ENCODE measurements around the gene TLR1.
A peak's percentile ranks its signal among the peaks of the same experiment; 100 is the strongest.
"Not testable (repeated sequence)": the region's sequence is repeated elsewhere in the genome, so short reads cannot be mapped to it uniquely, and the experiment has no call there.

Gene TLR1

DNA sequence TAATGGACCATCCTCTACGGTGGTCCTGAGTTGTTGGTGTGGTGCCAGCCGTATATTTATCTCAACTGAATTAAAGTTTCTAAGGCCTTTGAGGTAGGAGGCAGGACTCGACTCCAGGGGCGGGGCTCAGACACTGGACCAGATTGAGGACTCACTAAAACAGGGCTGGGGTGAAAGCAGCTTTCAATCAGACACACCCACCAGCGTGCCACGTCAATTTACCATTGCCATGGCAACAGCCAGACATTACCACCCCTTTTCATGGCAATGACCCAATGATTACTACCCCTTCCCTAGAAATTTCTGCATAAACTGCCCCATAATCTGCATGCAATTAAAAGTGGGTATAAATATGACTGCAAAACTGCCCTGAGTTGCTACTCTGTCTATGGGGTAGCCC is 6.7 kb upstream of the TLR1 start:
- DNase-seq (ENCODE audit: low read depth, low spot score), result no peak
- H3K27ac ChIP-seq, result no peak overlapping the region

DNA sequence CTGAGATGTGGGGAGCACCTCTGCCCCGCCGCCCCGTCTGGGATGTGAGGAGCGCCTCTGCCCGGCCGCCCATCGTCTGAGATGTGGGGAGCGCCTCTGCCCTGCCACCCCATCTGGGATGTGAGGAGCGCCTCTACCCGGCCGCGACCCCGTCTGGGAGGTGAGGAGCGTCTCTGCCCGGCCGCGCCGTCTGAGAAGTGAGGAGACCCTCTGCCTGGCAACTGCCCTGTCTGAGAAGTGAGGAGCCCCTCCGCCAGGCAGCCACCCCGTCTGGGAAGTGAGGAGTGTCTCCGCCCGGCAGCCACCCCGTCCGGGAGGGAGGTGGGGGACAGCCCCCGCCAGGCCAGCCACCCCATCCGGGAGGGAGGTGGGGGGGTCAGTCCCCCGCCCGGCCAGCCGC is 2.9 kb upstream of the TLR1 start:
- DNase-seq (ENCODE audit: low read depth, low spot score); H3K27ac ChIP-seq: not testable (repeated sequence)

DNA sequence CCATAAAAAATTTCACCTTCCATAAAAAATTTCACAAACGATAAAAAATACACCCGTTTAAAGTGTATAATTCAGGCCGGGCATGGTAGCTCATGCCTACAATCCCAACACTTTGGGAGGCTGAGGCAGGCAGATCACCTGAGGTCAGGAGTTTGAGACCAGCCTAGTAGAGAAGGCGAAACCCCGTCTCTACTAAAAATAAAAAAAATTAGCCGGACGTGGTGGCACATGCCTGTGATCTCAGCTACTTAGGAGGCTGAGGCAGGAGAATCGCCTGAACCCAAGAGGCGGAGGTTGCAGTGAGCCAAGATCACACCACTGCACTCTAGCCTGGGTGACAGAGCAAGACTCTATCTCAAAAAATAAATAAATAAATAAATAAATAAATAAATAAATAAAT is 1.7 kb upstream of the TLR1 start:
- not testable (repeated sequence) for DNase-seq (ENCODE audit: low read depth, low spot score)

DNA sequence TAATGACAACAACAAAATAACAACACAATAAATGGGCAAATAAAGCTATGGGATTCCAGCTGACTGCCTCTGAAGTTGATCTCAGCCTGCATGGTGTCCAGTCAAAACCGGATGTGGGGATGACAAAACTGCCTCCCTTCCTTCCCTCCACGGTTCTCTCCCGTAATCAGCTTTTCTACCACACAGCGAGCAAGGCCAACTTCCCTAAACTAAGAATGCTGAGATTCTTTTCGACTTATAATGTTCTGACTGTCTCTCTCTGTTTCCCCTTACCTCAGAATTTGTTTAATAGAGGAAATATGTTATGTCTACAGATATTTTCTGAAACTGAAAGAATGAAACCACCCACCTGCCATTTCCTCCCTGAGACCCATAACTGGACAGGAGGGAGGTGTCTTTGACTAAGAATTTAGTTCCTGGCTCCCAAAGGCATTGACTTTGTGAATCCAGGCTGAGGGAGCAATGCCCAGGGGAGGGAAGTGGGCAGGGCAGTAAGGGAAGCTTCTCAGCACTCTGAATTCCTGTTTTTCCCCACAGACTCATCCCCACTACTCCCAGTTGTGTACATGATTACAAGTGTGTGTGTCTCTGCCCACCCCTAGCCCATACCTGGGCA is 1.0 kb upstream of the TLR1 start:
- H3K27ac ChIP-seq, result peak overlapping the region; percentile 17
- DNase-seq (ENCODE audit: low read depth, low spot score), result no peak

More for the DNA sequence above, 1.7 kb upstream of the TLR1 start:
- not testable (repeated sequence) for H3K27ac ChIP-seq

DNA sequence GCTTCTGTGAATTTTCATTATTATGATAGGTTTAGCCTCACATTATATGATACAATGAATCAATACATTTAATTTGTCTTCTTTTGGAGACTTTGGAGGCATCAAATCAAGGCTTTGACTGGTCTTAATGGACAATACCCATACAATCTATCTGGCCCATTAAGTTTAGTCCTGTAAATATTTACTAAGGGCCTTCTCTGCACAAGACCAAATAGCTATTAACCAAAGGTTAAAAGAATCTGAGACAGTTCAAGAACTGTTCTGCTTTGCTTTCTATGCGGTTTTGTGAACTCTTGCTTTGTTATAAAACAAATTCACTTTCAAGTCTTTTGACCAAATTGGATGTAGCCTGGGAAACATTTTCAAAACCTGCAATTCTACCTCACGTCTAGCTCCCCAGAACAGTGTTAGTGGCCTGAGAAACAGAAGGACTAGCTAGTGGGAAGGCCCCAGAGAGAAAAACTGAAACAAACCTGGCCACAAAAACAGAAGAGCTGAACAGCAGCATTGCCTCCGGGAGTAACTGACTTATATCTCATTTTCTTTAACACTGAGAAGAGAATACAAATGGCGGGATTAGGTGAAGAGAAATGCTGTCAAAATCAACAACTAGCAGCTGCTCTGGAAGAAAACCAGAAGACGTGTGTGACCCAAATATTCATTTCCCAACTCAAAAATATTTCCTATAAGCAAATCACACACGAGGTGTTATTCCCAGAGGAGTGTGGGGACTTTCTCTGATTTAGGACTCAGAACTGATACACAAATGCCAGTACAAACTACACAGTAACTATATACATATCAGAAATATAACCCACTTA is 548 bp downstream of the TLR1 start:
- peak overlapping the region; percentile 17 for H3K27ac ChIP-seq

DNA sequence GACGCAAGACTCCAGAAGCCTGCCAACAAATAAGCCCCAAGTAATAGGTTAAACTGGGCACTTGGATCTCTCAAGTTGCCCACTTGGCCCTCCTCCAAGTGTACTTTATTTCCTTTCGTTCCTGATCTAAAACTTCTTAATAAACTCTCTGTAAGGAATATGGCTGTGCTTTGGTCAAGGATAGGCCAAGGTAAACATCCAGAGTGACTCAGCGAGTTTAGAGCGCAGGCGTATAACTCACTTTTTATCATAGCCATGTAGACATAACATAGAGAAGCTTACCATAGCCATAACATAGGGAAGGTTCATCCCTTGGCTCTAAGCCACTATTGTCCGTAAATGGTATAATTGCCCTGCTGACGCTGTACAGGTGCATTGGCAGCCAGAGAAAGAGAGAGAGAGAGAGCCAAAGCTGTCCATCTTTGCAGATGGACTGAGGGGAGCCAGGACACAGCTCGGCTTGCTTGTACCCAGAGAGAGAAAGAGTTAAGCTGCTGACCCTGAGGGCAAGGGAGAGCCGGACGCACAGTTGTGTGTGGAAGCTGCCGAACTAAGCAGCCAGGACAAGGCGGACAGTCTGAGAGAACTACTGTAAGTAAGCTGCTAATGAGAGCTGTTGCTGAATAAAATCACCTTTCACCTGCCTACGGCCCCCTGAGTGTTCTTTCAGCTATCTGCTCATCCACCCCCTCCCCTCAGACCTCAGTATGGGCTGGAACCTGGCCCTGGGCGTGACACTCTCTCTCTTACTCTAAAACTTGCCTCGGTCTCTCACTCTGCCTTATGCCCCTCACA is 1.8 kb downstream of the TLR1 start:
- DNase-seq (ENCODE audit: low read depth, low spot score), result no peak
- H3K27ac ChIP-seq, result no peak overlapping the region

More for the DNA sequence above, 548 bp downstream of the TLR1 start:
- no peak for DNase-seq (ENCODE audit: low read depth, low spot score)

DNA sequence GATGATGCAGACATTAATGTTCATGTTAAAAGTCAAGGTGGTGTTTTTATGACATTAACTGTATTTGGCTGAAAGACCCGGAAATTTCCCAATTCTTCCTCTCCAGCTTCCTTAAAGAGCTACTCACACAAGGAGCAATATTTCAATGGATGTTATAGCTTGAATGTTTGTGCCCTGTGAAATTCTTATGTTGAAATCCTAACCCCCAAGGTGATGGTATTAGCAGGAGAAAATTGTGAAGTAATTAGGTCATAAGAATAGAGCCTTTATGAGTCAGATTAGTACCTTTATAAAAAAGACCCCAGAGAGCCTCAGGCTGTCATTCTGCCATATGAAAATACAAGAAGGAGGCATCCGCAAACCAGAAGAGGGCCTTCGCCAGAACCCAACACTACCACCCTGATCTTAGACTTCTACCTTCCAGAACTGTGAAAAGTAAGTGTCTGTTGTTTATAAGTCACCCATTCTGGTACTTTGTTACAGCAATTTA is 3.6 kb downstream of the TLR1 start:
- no peak overlapping the region for H3K27ac ChIP-seq
- DNase-seq (ENCODE audit: low read depth, low spot score), result no peak

DNA sequence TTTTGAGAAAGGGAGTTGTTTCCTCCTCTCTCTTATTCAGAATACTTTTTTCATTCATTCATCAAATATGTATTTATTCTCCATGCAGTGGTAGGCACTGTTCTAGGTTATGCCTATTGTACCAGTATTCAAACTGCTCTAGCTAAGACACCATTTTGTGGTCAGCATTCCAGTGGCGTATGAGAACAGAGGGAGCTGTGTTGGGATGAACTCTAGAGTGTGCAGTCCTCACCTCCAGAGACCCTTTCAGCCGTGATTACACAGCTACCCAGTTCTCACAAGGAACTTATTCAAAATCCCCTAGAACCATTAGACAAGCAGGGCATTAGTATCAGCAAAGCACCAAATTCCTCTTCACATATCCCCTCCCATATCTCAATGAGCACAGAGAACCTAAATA is 4.2 kb downstream of the TLR1 start:
- no peak overlapping the region for H3K27ac ChIP-seq
- DNase-seq (ENCODE audit: low read depth, low spot score), result no peak

DNA sequence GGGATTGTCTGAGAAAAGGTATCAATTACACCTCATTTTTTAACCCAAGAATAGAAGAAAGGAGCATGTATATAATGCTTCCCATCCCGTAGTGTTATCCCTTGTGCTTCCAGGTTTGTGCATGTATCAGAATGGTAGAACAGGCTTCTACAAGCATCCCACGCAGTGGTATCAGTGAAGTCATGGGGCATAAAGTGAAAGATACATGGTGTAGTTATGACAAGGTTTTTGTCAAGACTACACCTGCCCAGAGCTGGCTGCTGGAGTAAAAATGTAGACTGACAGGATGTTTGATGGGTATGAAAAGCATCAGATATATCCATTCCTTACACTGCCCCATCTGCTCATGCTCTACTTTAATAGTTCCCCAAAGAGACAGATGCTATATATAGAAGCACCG is 9.5 kb downstream of the TLR1 start:
- DNase-seq (ENCODE audit: low read depth, low spot score), result no peak
- H3K27ac ChIP-seq, result no peak overlapping the region

DNA sequence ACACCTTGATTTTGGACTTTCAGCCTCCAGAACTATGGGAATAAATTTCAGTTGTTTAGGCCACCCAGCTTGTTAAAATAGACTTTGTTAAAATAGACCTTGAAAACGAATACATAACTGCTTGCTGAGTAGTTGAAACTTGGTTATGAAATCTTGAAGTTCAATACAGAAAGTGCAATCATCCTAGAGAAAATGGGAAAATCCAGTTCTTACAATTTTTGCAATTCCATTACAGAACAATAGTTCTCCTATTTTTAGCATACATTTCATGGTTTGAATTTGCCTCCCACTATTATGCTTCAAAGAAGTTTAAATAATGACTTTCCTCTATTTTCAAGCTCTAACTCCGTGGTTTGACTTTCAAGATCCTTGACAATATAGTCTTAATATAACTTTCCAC is 10.5 kb downstream of the TLR1 start:
- no peak for DNase-seq (ENCODE audit: low read depth, low spot score)

DNA sequence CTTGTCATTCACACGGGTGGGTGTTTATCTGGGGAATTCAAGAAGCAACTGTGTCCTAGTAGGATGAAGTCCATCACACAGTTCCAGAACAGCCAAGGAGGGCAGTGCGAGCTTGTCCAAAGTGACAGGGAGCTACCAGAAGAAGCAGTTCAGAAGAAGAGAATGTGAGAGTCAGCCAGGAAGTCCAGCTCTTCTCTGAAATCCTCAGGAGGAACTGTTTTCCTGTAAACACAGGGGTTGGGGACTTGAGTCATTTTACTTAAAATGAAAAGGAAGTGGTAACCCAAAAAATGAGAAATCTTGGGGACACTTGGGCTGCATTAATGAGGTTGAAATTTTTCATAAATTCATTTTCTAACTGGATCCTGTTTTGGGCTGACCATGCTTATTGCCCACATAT is 13.6 kb downstream of the TLR1 start:
- no peak overlapping the region for H3K27ac ChIP-seq
- no peak for DNase-seq (ENCODE audit: low read depth, low spot score)

More for the DNA sequence above, 10.5 kb downstream of the TLR1 start:
- H3K27ac ChIP-seq, result no peak overlapping the region

DNA sequence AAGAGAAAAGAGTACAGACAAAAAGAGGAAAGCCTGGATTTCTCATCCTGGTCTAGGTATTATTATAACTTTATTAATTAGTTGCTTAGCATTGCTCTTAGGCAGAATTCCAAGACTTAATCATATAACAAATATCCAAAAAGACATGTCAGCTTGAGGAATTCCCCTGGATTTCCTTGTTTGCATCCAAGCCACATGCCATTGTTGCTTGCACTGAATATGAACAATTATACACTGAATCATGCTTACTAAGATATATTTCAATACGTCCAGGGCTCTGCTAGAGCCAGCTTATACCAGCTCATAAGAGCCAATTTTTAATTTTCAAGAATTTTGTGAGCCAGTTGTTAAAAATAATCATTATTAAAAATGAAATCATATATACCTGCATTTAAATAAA is 16.3 kb downstream of the TLR1 start:
- DNase-seq (ENCODE audit: low read depth, low spot score), result peak; percentile 60
- H3K27ac ChIP-seq, result no peak overlapping the region

DNA sequence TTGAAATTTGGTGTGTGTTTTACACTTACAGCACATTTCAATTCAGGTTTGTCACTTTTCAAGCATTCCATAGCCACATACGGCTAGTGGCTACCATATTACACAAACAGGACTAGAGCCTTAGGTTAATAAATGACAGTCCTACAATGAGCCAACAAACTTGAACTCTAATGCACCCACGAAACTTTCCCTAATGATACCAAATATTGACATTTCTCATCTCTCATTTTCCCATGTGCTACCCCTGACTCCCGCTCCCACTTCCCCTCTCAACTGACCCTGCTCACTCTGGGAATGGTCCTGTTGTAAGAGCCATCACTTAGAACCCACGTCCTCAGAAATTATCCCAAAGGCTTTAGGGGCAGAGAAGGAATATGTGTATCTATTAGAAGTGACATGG is 16.9 kb downstream of the TLR1 start:
- H3K27ac ChIP-seq, result no peak overlapping the region
- DNase-seq (ENCODE audit: low read depth, low spot score), result no peak

DNA sequence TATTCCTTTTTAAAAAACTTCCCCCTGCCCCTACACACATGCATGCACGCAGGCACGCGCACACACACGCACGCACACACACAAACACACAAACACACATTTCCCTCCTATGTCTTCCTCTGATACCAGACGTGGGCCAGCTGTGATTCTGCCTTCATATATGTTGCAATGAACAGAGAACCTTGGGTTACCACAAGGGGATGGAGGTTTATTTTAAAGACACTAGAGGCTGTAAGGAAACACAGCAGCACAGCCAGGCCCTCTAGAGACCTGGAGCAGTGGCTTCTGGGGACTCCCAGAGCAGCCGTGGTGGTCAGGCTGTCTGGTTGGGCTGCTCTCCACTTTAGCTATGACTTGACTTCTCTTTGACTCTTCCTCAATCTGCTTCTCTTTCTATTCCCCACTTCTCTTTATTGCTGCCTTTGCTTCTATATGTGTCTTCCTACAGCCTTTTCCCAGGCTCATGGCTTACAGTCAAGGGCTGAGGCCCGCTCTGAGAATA is 18.6 kb downstream of the TLR1 start:
- no peak overlapping the region for H3K27ac ChIP-seq
- DNase-seq (ENCODE audit: low read depth, low spot score), result no peak

DNA sequence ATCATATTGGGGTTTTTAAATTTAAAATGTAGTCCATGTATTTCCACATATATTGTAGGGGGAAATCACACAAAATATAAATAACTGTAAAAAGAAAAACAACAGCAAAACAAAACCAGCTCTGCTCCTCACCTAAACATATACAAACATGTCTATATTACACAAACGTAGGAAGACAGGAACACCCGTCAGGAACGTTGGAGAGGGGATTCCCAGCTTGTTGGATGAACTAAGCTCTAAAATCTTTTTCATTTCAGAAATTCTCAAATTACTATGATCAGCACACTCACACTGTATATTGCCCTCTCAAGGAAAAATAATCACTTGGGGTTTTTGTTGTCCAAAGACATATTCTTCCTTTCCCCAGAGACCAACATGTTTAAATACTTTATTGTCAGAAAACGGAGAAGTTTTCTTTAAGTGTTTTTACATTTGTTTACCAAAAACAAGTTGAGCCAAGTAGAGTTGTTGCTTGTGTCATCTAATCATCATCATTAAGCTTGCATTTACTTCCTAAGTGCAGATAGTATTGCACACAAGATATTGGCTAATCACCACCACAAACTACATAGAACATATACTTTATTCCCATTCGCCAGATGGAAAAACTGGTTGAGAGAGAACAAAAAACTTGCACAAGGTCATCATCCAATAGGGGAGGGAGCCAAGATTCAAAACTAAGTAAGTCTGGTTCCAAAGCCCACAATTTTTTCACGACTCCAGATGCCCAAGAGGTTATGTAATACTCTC is 19.4 kb downstream of the TLR1 start:
- H3K27ac ChIP-seq, result no peak overlapping the region
- DNase-seq (ENCODE audit: low read depth, low spot score), result no peak

DNA sequence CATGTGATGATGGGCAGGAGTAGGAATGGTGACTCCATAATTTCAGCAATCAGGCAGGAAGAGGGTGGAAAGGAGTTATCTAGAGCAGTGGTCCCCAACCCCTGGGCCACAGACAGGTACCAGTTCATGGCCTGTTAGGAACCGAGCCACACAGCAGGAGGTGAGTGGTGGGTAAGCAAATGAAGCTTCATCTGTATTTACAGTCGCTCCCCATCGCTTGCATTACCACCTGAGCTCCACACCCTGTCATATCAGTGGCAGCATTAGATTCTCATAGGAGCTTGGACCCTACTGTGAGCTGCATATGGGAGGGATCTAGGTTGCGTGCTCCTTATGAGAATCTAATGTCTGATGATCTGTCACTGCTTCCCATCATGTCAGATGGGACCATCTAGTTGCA is 20.4 kb downstream of the TLR1 start:
- no peak for DNase-seq (ENCODE audit: low read depth, low spot score)
- H3K27ac ChIP-seq, result no peak overlapping the region

DNA sequence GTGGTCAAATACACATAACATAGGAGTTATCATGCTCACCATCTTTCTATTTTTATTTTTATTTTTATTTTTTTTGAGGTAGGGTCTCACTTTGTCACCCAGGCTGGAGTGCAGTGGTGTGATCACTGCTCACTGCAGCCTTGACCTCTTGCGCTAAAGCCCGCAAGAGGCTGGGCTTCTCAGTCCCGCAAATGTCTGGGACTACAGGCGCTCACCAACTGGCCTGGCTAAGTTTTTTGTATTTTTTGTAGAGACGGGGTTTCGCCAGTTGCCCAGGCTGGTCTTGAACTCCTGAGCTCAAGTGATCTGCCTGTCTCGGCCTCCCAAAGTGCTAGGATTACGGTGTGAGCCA is 21.5 kb downstream of the TLR1 start:
- no peak overlapping the region for H3K27ac ChIP-seq
- DNase-seq (ENCODE audit: low read depth, low spot score), result no peak

DNA sequence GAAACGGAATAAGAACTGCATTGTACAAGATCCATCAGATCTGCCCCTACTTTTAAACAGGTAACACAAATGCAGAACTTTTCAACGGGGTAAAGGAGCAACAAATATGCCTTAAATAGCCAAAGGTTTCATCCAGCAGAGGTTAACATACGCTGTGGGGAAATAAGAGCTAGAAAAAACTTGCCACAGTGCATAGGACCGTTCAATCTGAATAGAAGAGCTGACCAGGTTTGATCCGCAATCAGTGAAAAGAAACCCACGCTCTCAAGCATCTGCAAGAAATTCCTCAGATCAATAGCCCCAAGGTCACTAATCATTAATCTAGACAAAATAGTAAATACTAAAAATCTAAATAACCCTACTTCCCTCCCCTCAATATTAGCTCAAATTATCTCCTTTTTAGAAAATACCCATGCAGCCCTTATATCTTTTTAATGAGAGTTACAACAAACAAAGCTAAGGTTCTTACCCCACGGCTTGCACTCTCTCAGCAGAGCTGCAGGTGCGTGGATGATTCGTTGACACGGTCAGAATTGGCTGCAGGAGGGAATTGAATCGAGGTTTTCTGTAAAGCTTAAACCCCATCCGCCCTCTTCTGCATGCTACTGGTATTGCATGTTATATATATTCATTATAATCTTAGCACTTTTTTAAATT is 22.0 kb downstream of the TLR1 start, which contains the start of gene TLR10:
TSS of gene TLR10 (minus strand) at position 539 of the 657 bp plus-strand sequence. CDS start 7,400 bp downstream, outside the sequence.
- H3K27ac ChIP-seq, result no peak within 1 kb of the TSS

DNA sequence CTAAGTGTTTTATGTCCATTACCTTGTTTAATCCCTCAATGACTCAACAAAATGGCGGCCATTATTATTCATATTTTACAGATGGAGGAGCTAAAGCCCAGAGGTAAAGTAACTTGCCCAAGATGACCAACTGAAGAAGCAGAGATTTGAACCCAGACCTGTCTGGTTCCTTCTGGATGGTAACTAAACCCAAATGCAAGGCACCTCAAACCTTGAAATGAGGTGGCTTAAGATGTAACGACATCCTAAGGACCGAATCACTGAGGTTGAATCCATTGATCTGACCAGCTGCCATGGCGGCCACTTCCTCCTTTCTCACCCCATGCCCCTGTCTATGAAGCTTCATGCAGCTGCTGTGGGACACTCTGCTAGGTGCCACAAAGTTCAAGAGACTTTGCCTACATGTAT is 22.7 kb downstream of the TLR1 start:
- no peak for DNase-seq (ENCODE audit: low read depth, low spot score)
- no peak overlapping the region for H3K27ac ChIP-seq

More for the DNA sequence above, 22.0 kb downstream of the TLR1 start, which contains the start of gene TLR10:
- no peak for DNase-seq (ENCODE audit: low read depth, low spot score)

Measured in epithelial cell of prostate (primary cell).